Mesodermal cell (in vitro differentiated cells): ENCODE data around the gene COA1.

ENCODE experiments used
- H3K27ac ChIP-seq: 2 replicates; pipeline ENCODE4 v1.7.0; 2013; ENCODE audit warnings: mild to moderate bottlenecking, low read depth, low read length, moderate library complexity; ENCODE audit not compliant: severe bottlenecking
- H3K36me3 ChIP-seq: 2 replicates; pipeline ENCODE4 v1.7.1; 2013; ENCODE audit warnings: mild to moderate bottlenecking, low read length, moderate library complexity; ENCODE audit not compliant: control insufficient read depth, insufficient read depth
- H3K4me1 ChIP-seq: one replicate; pipeline ENCODE4 v1.7.1; 2013; ENCODE audit warnings: mild to moderate bottlenecking, low read length; ENCODE audit not compliant: insufficient read depth, control insufficient read depth, poor library complexity, severe bottlenecking
- H3K4me3 ChIP-seq: 2 replicates; pipeline ENCODE4 v1.7.0; 2013; ENCODE audit warnings: low read length, control low read depth, mild to moderate bottlenecking; ENCODE audit not compliant: insufficient read depth, poor library complexity, severe bottlenecking; ENCODE audit errors: extremely low read depth
- H3K9me3 ChIP-seq: 2 replicates; pipeline ENCODE4 v1.7.1; 2013; ENCODE audit warnings: mild to moderate bottlenecking, low read length, moderate library complexity; ENCODE audit not compliant: control insufficient read depth
- WGBS, 2 experiments: methylation state at CpG; one replicate each; pipeline ENCODE4 v1.1.5; 2013; ENCODE audit warnings: missing lambda C conversion rate in 2 of 2; ENCODE audit not compliant: insufficient coverage in 2 of 2; 5-methylcytosine and 5-hydroxymethylcytosine counted together

The COA1 gene

DNA sequence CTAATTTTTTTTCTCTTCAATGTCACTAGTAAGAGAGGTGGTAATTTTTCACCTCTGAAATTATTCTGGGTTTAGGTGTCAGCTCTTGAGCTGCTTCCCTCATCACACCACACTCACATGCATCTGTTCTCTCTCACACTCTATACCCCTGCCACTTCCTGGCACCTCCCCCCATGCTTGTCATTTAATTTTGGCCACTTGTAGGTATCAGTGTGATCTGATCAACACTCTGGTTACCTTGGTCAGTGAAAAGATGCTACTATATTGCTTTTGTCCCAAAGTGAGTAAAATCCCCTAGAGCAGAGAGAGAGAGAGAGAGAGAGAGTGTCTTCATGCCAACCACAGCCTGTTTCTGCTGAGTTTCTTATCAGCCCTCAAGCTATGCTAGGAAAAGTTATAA is 103.9 kb downstream of the COA1 start:
- H3K4me3 ChIP-seq, result no peak overlapping the region
- peaks cover 3% of the 10 kb centered on the region for H3K4me1 ChIP-seq
- H3K36me3 ChIP-seq, result peaks cover 54% of the 10 kb centered on the region
- H3K9me3 ChIP-seq, result no peaks in the 10 kb centered on the region
- no peak overlapping the region for H3K27ac ChIP-seq

- Histone ChIP-seq H3K4me1 (peaks cover 3% of the 10 kb centered on the region), H3K4me3 (no peak overlapping the region), H3K36me3 (peaks cover 64% of the 10 kb centered on the region), H3K27ac (no peak overlapping the region), H3K9me3 (no peaks in the 10 kb centered on the region)
- 86% methylated on average over 1 to 2 of the region's 2 CpGs for WGBS, 2 experiments
Measured at GRCh38 chr7:43624156-43624555, 105.2 kb downstream of the COA1 start.

DNA sequence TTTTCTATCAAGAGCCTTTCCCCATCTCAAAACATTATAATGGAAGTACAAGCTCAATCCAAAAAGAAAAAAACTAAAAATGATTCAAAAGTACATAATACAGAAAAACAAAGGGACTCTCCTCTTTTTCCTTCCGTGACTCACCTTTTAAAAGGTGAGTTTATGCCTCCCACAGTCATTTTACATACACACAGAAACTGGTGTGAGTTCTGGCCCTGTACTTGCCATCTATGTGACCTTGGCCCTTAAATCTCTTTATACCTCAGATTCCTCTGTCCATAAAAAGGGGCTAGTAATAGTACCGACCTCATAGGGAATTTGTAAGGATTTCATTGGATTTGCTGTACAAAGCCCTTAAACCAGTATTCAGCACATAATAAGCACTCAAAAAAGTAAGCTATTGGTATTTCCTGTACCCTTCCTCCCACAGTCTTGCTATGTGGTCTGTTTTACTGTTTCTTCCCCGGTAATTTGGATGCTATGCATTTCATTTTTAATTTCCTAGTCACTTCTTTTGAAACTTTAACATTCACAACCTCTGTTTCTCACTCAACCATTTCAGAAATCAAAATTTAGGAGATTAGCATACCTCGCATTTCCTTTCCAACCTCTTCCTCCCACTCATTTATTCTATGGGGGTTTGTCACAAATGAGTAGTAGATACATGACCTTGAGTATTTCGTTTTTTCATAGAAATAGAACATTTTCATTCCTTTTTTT is 107.4 kb downstream of the COA1 start:
- Histone ChIP-seq H3K27ac (no peak overlapping the region), H3K4me1 (peaks cover 3% of the 10 kb centered on the region), H3K36me3 (peaks cover 48% of the 10 kb centered on the region), H3K9me3 (no peaks in the 10 kb centered on the region), H3K4me3 (no peak overlapping the region)
- 94 to 100% methylated on average over 2 of the region's 5 CpGs for WGBS, 2 experiments

DNA sequence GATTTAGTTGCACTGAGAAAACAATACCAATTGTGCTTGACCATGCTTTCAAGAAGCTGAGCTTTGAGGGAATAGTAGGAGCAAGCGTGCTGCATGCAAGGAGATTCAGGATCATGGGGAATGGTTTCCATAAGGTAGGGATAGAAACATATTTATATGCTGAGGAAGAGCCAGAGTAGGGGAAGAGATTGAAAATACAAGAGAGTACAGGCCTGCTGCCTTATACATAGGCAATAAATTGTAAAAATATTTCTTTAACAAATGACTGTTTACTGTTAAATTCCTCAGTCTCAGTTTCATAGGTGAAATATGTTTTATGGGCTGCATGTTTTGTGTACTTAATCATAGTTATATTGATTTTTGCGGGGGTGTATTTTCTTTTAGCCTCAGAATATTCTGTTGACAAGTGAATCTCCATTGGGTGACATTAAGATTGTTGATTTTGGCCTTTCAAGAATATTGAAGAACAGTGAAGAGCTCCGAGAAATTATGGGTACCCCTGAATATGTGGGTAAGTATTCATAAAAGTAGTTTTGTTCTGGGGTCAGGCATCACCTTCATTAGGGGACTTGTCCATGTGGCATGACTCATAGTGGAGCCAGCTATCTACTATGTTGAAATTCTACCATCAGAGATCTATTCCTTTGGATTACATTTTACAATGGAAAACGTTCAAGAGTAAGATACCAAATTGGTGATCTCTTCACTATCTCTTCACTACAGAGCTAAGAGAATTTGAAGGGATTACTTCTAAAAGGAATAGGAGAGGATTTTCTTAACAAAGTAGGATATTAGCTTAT is 109.9 kb downstream of the COA1 start:
- no peak overlapping the region for H3K4me3 ChIP-seq
- no peaks in the 10 kb centered on the region for H3K9me3 ChIP-seq
- 88 to 94% methylated on average over 1 to 3 of the region's 4 CpGs for WGBS, 2 experiments
- H3K27ac ChIP-seq, result no peak overlapping the region
- H3K36me3 ChIP-seq, result peaks cover 48% of the 10 kb centered on the region
- H3K4me1 ChIP-seq, result peaks cover 3% of the 10 kb centered on the region

DNA sequence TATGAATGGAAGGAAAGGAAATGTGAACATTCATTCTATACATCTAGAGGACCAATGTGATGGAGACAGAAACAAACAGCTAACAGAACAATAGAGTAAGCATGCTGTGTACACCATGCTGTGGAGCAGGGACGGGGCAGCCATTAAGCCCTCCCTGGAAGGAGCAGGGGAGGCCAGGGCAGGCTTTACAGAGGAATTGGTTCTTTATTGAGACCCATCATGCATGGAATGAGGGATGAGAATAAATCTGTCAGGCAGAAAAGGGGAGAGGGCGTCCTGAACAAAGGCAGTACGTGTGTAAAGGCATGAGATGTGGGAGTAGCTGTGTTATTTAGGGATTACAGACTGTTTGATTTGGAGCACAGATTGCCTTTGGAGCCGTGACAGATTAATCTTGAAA is 111.2 kb downstream of the COA1 start:
- no peak overlapping the region for H3K4me3 ChIP-seq
- peaks cover 51% of the 10 kb centered on the region for H3K36me3 ChIP-seq
- H3K9me3 ChIP-seq, result no peaks in the 10 kb centered on the region
- peaks cover 9% of the 10 kb centered on the region for H3K4me1 ChIP-seq
- 69 to 78% methylated on average over 4 of the region's 4 CpGs for WGBS, 2 experiments
- H3K27ac ChIP-seq, result no peak overlapping the region

GRCh38 chr7:43616977-43617376 is 112.3 kb downstream of the COA1 start:
- Histone ChIP-seq H3K9me3 (no peaks in the 10 kb centered on the region), H3K36me3 (peaks cover 52% of the 10 kb centered on the region), H3K27ac (no peak overlapping the region), H3K4me3 (no peak overlapping the region), H3K4me1 (peaks cover 16% of the 10 kb centered on the region)
- 96 to 100% methylated on average over 2 to 4 of the region's 4 CpGs for WGBS, 2 experiments

DNA sequence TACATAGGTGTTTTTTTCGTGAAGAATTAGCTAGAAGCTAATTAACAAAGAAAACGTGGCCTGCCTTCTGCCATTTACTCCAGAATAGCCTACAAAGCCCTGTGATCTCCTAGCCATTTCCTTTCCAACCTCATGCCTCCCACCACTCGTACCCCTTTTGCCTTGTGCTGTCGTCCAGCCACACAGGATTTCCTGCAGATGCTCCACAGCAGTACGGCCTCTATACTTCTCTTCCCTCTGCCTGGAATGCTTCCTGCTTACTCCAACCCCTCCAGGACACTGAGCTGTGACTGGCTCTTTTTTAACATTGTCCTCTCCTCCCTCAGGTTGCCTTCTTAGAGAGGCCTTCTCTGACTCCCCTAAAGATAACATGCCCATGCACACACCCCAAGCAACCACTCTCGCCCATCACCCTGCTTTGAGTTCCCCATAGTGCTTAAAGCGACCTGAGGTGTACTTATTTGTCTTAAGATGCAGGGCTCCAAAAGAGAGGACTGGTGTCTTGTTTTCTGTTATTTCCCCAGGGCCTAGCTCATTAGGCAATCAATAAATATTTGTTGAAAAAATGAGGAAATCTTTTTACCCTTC is 113.7 kb downstream of the COA1 start:
- H3K9me3 ChIP-seq, result no peaks in the 10 kb centered on the region
- 87 to 93% methylated on average over 4 to 7 of the region's 7 CpGs for WGBS, 2 experiments
- no peak overlapping the region for H3K27ac ChIP-seq
- peaks cover 52% of the 10 kb centered on the region for H3K36me3 ChIP-seq
- H3K4me3 ChIP-seq, result no peak overlapping the region
- peaks cover 25% of the 10 kb centered on the region for H3K4me1 ChIP-seq

GRCh38 chr7:43612599-43613589 is 116.4 kb downstream of the COA1 start:
- 83 to 100% methylated on average over 1 of the region's 3 CpGs for WGBS, 2 experiments
- Histone ChIP-seq H3K36me3 (peaks cover 56% of the 10 kb centered on the region), H3K27ac (peak overlapping the region; percentile 47)

DNA sequence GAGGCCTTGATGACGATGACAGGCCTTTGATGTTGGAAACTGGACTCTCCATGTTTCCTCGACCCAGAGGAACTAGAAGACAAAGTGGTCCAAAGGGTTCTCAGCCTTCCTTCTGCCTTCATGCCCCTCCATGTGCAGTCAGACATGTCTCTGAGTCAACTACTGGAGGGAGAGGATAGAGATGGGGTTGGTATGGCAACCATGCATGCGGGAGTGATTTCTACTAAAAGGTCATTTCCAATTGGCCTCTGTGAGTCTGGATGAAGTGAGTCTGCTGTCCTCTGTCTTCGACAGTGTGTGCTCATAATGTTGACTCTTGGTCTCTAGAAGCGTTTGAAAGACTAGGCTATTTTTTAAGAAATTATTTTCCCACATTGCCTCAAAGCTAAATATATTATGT is 117.2 kb downstream of the COA1 start:
- Histone ChIP-seq H3K36me3 (peaks cover 62% of the 10 kb centered on the region), H3K9me3 (no peaks in the 10 kb centered on the region), H3K4me3 (no peak overlapping the region), H3K4me1 (peaks cover 25% of the 10 kb centered on the region), H3K27ac (peak overlapping the region; percentile 47)
- WGBS, 2 experiments, result 94% methylated on average over 3 of the region's 5 CpGs

More at GRCh38 chr7:43612599-43613589, 116.4 kb downstream of the COA1 start:
- Histone ChIP-seq H3K4me1 (peaks cover 25% of the 10 kb centered on the region), H3K4me3 (no peak overlapping the region), H3K9me3 (no peaks in the 10 kb centered on the region)

- Histone ChIP-seq H3K9me3 (peaks cover 6% of the 10 kb centered on the region), H3K4me3 (no peak overlapping the region), H3K4me1 (peaks cover 25% of the 10 kb centered on the region), H3K27ac (no peak overlapping the region), H3K36me3 (peaks cover 53% of the 10 kb centered on the region)
- WGBS, 2 experiments, result no CpG with 5 or more reads among the region's 2 CpGs
Measured at GRCh38 chr7:43609097-43609496, 120.2 kb downstream of the COA1 start.
